BJ (cell line): Measurements from ENCODE around the gene PRR16. TPM values are rescaled to one million over a fixed set of nuclear protein-coding genes. Genes with fewer than 3 reads are reported as not detected.
"Not testable (repeated sequence)": the region's sequence is repeated elsewhere in the genome, so short reads cannot be mapped to it uniquely, and the experiment has no call there.

Experiments
- CTCF ChIA-PET: fragments of 350-600 bp; formaldehyde crosslinking; extraction: SDS; loops from one replicate; lab custom pipeline; 2021; ENCODE audit warnings: antibody characterized with exemption, inconsistent platforms; lab: Yijun Ruan, JAX
- POLR2A ChIA-PET: fragments of 300-600 bp; sonication (Branson Sonifier 250); formaldehyde crosslinking; extraction: SDS; loops from one replicate; lab custom pipeline; 2021; ENCODE audit warnings: antibody characterized with exemption; lab: Charles Lee
- DNase-seq: peaks from one replicate; pipeline ENCODE4 v3.0.0-alpha.2; 2011; ENCODE audit warnings: low read depth
- H3K27me3 ChIP-seq: 2 replicates; pipeline ENCODE4 v1.6.0; 2011; ENCODE audit warnings: low read length; ENCODE audit not compliant: control insufficient read depth, insufficient read depth
- H3K36me3 ChIP-seq: 2 replicates; pipeline ENCODE4 v1.5.1; 2011; ENCODE audit warnings: low read length; ENCODE audit not compliant: control insufficient read depth, insufficient read depth
- H3K4me3 ChIP-seq: 2 replicates; pipeline ENCODE4 v1.5.1; 2011; ENCODE audit warnings: low read depth, mild to moderate bottlenecking, control low read depth, low read length
- CTCF ChIP-seq: IDR thresholded peaks from 2 replicates; pipeline ENCODE4 v1.5.1; 2011; ENCODE audit warnings: low read depth, mild to moderate bottlenecking, control low read depth, inconsistent platforms, low read length, moderate library complexity; ENCODE audit not compliant: insufficient read depth
- polyA plus RNA-seq: library from polyadenylated mRNA; depleted of rRNA; stranded (reverse); fragments of >200 nt; gene quantifications from 2 replicates; pipeline ENCODE4 v1.2.3, GENCODE V29; 2011

PRR16 gene
- polyA plus RNA-seq, 1 experiment = 48.7 TPM

- CTCF ChIA-PET = no interaction called here
- DNase-seq = no peak
- H3K27me3 ChIP-seq = no peaks in the 10 kb centered on the region
- no peak for TF ChIP-seq CTCF
- POLR2A ChIA-PET = no interaction called here
- no peak overlapping the region for H3K4me3 ChIP-seq
- no peaks in the 10 kb centered on the region for H3K36me3 ChIP-seq
Measured at GRCh38 chr5:120692325-120692724, 228.2 kb downstream of the PRR16 start.

- CTCF ChIA-PET = interaction anchor here (0.6 kb wide), 1 partner anchor 219 kb away, joined by 3 read pairs; no protein-coding TSS in a partner anchor
- no peak for DNase-seq
- no peaks in the 10 kb centered on the region for H3K36me3 ChIP-seq
- TF ChIP-seq CTCF = no peak
- H3K27me3 ChIP-seq = no peaks in the 10 kb centered on the region
- H3K4me3 ChIP-seq = no peak overlapping the region
- POLR2A ChIA-PET = no interaction called here
Measured at GRCh38 chr5:120695368-120695880, 231.3 kb downstream of the PRR16 start.

- TF ChIP-seq CTCF = no peak
- DNase-seq = no peak
- ChIA-PET POLR2A (no interaction called here), CTCF (interaction anchor here (1.3 kb wide), 1 partner anchor 242 kb away, joined by 3 read pairs; no protein-coding TSS in a partner anchor)
- Histone ChIP-seq H3K36me3 (no peaks in the 10 kb centered on the region), H3K27me3 (no peaks in the 10 kb centered on the region), H3K4me3 (no peak overlapping the region)
Measured at GRCh38 chr5:120697147-120697546, 233.0 kb downstream of the PRR16 start.

- CTCF ChIA-PET, H3K36me3 ChIP-seq, H3K4me3 ChIP-seq, POLR2A ChIA-PET, H3K27me3 ChIP-seq, DNase-seq: not testable (repeated sequence)
Measured at GRCh38 chr5:120697670-120698327, 233.7 kb downstream of the PRR16 start.

GRCh38 chr5:120700653-120701052 is 236.6 kb downstream of the PRR16 start:
- DNase-seq, H3K4me3 ChIP-seq, H3K27me3 ChIP-seq, POLR2A ChIA-PET, H3K36me3 ChIP-seq, CTCF ChIA-PET: not testable (repeated sequence)

GRCh38 chr5:120702817-120703538 is 238.9 kb downstream of the PRR16 start:
- H3K36me3 ChIP-seq, POLR2A ChIA-PET, CTCF ChIA-PET, H3K4me3 ChIP-seq, H3K27me3 ChIP-seq, DNase-seq: not testable (repeated sequence)
